PC-3 (cell line): ENCODE data around the gene PDE9A. TPM values are rescaled to one million over a fixed set of nuclear protein-coding genes. Genes with fewer than 3 reads are reported as not detected.

ENCODE experiments used
- ATAC-seq: fragments of 200-7000 bp; cut with Tn5 transposase; 2 replicates; pipeline ENCODE4 v1.9.1; 2020; ENCODE audit warnings: mild to moderate bottlenecking, moderate library complexity
- BruUV-seq: library from RNA; stranded (reverse); fragments of 400-500 nt; replicated peaks from 2 replicates; lab custom pipeline; 2021; lab: Mats Ljungman, UMichigan
- CTCF ChIA-PET: fragments of 300-600 bp; sonication (Branson Sonifier 250); formaldehyde crosslinking; loops from one replicate; lab custom pipeline; 2022; ENCODE audit warnings: antibody characterized with exemption; lab: Charles Lee
- POLR2A ChIA-PET: fragments of 300-600 bp; sonication (Branson Sonifier 250); formaldehyde crosslinking; loops from one replicate; lab custom pipeline; 2022; ENCODE audit warnings: antibody characterized with exemption; ENCODE audit not compliant: unreplicated experiment; lab: Charles Lee
- DNase-seq: peaks from one replicate; pipeline ENCODE4 v3.0.0-alpha.2; 2015
- H2AFZ ChIP-seq: fragments of 300-600 bp; sonication (generic); 2 replicates; pipeline ENCODE4 v1.6.0; 2016; ENCODE audit warnings: antibody characterized with exemption, low read length
- H3F3A ChIP-seq: fragments of 300-600 bp; sonication (generic); one replicate; pipeline ENCODE4 v1.6.0; 2017; ENCODE audit warnings: antibody characterized with exemption, low read length, control low read depth, mild to moderate bottlenecking; ENCODE audit not compliant: unreplicated experiment
- H3K27ac ChIP-seq: fragments of 300-600 bp; sonication (generic); 2 replicates; pipeline ENCODE4 v1.5.1; 2016; ENCODE audit warnings: mild to moderate bottlenecking, low read length
- H3K27me3 ChIP-seq: fragments of 300-600 bp; sonication (generic); 2 replicates; pipeline ENCODE4 v1.6.1; 2016; ENCODE audit warnings: low read length, mixed read lengths
- H3K36me3 ChIP-seq: fragments of 300-600 bp; sonication (generic); 2 replicates; pipeline ENCODE4 v1.6.1; 2016; ENCODE audit warnings: low read depth, mixed run types, low read length, mixed read lengths
- H3K4me1 ChIP-seq: fragments of 300-600 bp; sonication (generic); 2 replicates; pipeline ENCODE4 v1.5.1; 2016; ENCODE audit warnings: low read length; ENCODE audit not compliant: insufficient read depth
- H3K4me2 ChIP-seq: fragments of 300-600 bp; sonication (generic); 2 replicates; pipeline ENCODE4 v1.6.0; 2016; ENCODE audit warnings: low read length
- H3K4me3 ChIP-seq: fragments of 300-600 bp; sonication (generic); 2 replicates; pipeline ENCODE4 v1.5.1; 2016; ENCODE audit warnings: mild to moderate bottlenecking, low read length, mixed read lengths
- H3K79me2 ChIP-seq: fragments of 300-600 bp; sonication (generic); 2 replicates; pipeline ENCODE4 v1.6.1; 2017; ENCODE audit warnings: low read length, mixed read lengths
- H3K9ac ChIP-seq: fragments of 300-600 bp; sonication (generic); 2 replicates; pipeline ENCODE4 v1.6.0; 2016; ENCODE audit warnings: mild to moderate bottlenecking, low read length
- H3K9me2 ChIP-seq: fragments of 300-600 bp; sonication (generic); replicated peaks from 2 replicates; pipeline ENCODE4 v1.6.1; 2016; ENCODE audit warnings: mixed run types, low read length, mixed read lengths
- H3K9me3 ChIP-seq: fragments of 300-600 bp; sonication (generic); 2 replicates; pipeline ENCODE4 v1.6.1; 2016; ENCODE audit warnings: low read length, mixed read lengths
- H4K20me1 ChIP-seq: fragments of 300-600 bp; sonication (generic); 2 replicates; pipeline ENCODE4 v1.6.1; 2016; ENCODE audit warnings: low read length, mixed read lengths
- CTCF ChIP-seq: fragments of 300-600 bp; sonication (generic); conservative IDR thresholded peaks from 2 replicates; pipeline ENCODE4 v1.5.1; 2017; ENCODE audit warnings: antibody characterized with exemption, low read depth, mild to moderate bottlenecking, low read length
- EZH2 ChIP-seq: fragments of 300-600 bp; sonication (generic); IDR thresholded peaks from one replicate; pipeline ENCODE4 v1.6.1; 2017; ENCODE audit warnings: antibody characterized with exemption, mild to moderate bottlenecking, low read length; ENCODE audit not compliant: unreplicated experiment
- EZH2phosphoT487 ChIP-seq: fragments of 300-600 bp; sonication (generic); IDR thresholded peaks from 2 replicates; pipeline ENCODE4 v1.6.1; 2018; ENCODE audit warnings: mild to moderate bottlenecking, antibody characterized with exemption, low read length, borderline replicate concordance
- intact Hi-C: fragments of 100-400 bp; cut with micrococcal nuclease; formaldehyde crosslinking; loops from 2 replicates; pipeline ENCODE4 v1.9.0; 2023
- total RNA-seq: library from RNA; depleted of rRNA; stranded (reverse); fragments of >200 nt; gene quantifications from 2 replicates; pipeline ENCODE4 v1.2.3, GENCODE V29; 2014

Gene PDE9A
- total RNA-seq, 1 experiment from 2014 or later: 0.33 TPM

- DNase-seq (no peak), ATAC-seq (no peak)
- Histone ChIP-seq H3K36me3 (no peaks in the 10 kb centered on the region), H3K4me1 (no peaks in the 10 kb centered on the region), H4K20me1 (no peaks in the 10 kb centered on the region), H3K9me2 (no peaks in the 10 kb centered on the region), H2AFZ (no peak overlapping the region), H3K4me3 (no peak overlapping the region), H3F3A (no peaks in the 10 kb centered on the region), H3K79me2 (no peaks in the 10 kb centered on the region), H3K9me3 (no peaks in the 10 kb centered on the region), H3K4me2 (no peak overlapping the region), H3K27ac (no peak overlapping the region), H3K27me3 (peaks cover 31% of the 10 kb centered on the region), H3K9ac (no peak overlapping the region)
- ChIA-PET CTCF (no interaction called here), POLR2A (no interaction called here)
- no TSS peak for BruUV-seq
- intact Hi-C loops: no loop called here
- TF ChIP-seq EZH2 (no peak), EZH2phosphoT487 (no peak), CTCF (no peak)
Observed at GRCh38 chr21:42757826-42758655, 104.6 kb downstream of the PDE9A start.

GRCh38 chr21:42758721-42759593 lies 105.5 kb downstream of the PDE9A start:
- peaks cover 4% of the 10 kb centered on the region; the same call in 1 of the 2 replicates for H3K4me1 ChIP-seq
- CTCF ChIA-PET: no interaction called here
- no peaks in the 10 kb centered on the region for H3F3A ChIP-seq
- POLR2A ChIA-PET: no interaction called here
- H3K9me3 ChIP-seq: no peaks in the 10 kb centered on the region
- H3K4me2 ChIP-seq: no peak overlapping the region
- BruUV-seq: no TSS peak
- no peak for DNase-seq
- no peaks in the 10 kb centered on the region for H3K9me2 ChIP-seq
- no peak overlapping the region for H3K4me3 ChIP-seq
- no peak overlapping the region for H2AFZ ChIP-seq
- H3K79me2 ChIP-seq: no peaks in the 10 kb centered on the region
- H3K9ac ChIP-seq: no peak overlapping the region
- H3K36me3 ChIP-seq: no peaks in the 10 kb centered on the region
- H3K27ac ChIP-seq: no peak overlapping the region
- H4K20me1 ChIP-seq: no peaks in the 10 kb centered on the region
- no peak for TF ChIP-seq EZH2
- H3K27me3 ChIP-seq: peaks cover 33% of the 10 kb centered on the region
- ATAC-seq: no peak
- intact Hi-C loops: no loop called here

- H3K36me3 ChIP-seq: no peaks in the 10 kb centered on the region
- no peak overlapping the region for H3K27ac ChIP-seq
- no peaks in the 10 kb centered on the region for H3K9me2 ChIP-seq
- CTCF ChIA-PET: no interaction called here
- H3F3A ChIP-seq: no peaks in the 10 kb centered on the region
- peaks cover 6% of the 10 kb centered on the region; the same call in 1 of the 2 replicates for H3K4me1 ChIP-seq
- no peak overlapping the region for H3K4me3 ChIP-seq
- H3K27me3 ChIP-seq: peaks cover 27% of the 10 kb centered on the region
- H3K79me2 ChIP-seq: no peaks in the 10 kb centered on the region
- ATAC-seq (no peak), DNase-seq (no peak)
- POLR2A ChIA-PET: no interaction called here
- no peak overlapping the region for H3K4me2 ChIP-seq
- no peak overlapping the region for H3K9ac ChIP-seq
- no peaks in the 10 kb centered on the region for H3K9me3 ChIP-seq
- no TSS peak for BruUV-seq
- no peaks in the 10 kb centered on the region for H4K20me1 ChIP-seq
- TF ChIP-seq CTCF (no peak), EZH2 (no peak), EZH2phosphoT487 (no peak)
- no peak overlapping the region for H2AFZ ChIP-seq
- intact Hi-C loops: no loop called here
Observed at GRCh38 chr21:42759594-42759927, 106.1 kb downstream of the PDE9A start.
